Nucleus accumbens (tissue), 56 donors: ENCODE data around the gene SLC30A7.
"Not testable (repeated sequence)": the region's sequence is repeated elsewhere in the genome, so short reads cannot be mapped to it uniquely, and the experiment has no call there.

Source experiments
- DNase-seq, 56 donors: peaks; one replicate each; lab custom pipeline; 2025; lab: John Stamatoyannopoulos, UW

The SLC30A7 gene

DNA sequence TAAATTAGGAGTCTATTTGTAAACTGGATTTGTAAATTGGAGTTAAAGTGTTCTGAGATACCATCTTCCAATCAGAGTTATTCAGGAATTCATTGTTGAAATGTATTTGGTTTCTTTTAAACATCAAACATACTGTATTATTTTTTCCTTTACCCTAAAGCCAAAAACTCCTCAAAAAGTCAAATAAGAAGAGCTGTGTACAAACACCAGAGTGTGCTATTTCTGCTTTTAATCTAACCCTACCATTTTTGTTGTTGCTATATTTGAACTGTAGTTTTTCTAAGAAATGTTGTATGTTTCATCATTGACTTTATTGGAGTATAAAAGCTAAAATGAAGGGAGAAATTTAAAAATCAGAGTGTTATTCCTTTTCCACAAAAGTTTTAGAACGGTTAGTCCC, 35.8 kb downstream of the SLC30A7 start:
- DNase-seq = no peak

DNA sequence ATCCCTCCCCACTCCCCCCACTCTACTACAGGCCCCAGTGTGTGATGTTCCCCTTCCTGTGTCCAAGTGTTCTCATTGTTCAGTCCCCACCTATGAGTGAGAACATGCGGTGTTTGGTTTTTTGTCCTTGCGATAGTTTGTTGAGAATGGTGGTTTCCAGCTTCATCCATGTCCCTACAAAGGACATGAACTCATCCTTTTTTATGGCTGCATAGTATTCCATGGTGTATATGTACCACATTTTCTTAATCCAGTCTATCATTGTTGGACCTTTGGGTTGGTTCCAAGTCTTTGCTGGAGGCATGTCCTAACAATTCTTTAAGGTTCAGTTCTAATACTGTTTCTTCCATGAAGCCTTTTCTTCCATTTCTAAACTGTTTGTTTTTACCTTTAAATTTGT, 37.7 kb downstream of the SLC30A7 start:
- DNase-seq = not testable (repeated sequence)

GRCh38 chr1:100936194-100936967, 40.5 kb downstream of the SLC30A7 start:
- no peak for DNase-seq

- no peak for DNase-seq
These were observed 45.2 kb downstream of the SLC30A7 start for GRCh38 chr1:100941098-100941527.

DNA sequence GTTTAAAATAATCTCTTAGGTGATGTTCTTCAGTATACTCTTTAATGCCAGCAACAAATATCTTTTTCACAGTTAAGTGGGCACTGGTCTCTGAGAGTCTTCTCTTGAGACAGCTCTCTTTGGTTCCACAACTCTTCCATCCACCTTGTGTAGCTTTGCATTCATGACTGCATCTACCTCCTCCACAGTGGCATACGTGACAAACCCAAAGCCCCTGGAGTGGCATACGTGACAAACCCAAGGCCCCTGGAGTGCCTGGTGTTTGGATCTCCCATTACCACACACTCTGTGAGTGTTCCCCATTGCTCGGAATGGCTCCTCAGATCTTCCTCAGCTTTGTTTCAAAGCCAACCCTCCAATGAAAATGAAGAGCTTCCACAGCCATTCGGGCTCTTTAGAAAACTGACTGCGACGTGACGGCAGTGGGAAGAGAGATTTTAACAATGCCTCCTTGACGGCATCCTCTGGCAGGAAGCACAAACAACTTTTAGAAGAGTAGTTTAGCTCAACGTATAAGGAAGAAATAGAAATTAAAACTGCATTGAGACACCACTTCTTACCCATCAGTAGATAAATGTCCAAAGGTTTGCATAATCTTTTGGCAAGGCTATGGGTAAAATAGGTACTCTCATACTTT, 45.8 kb downstream of the SLC30A7 start:
- no peak for DNase-seq

- no peak for DNase-seq
These were observed 46.6 kb downstream of the SLC30A7 start for GRCh38 chr1:100942304-100943046.

- no peak for DNase-seq
These were observed 47.6 kb downstream of the SLC30A7 start for GRCh38 chr1:100943533-100943932.

- DNase-seq = not testable (repeated sequence)
These were observed 50.2 kb downstream of the SLC30A7 start for GRCh38 chr1:100946064-100946463.

DNA sequence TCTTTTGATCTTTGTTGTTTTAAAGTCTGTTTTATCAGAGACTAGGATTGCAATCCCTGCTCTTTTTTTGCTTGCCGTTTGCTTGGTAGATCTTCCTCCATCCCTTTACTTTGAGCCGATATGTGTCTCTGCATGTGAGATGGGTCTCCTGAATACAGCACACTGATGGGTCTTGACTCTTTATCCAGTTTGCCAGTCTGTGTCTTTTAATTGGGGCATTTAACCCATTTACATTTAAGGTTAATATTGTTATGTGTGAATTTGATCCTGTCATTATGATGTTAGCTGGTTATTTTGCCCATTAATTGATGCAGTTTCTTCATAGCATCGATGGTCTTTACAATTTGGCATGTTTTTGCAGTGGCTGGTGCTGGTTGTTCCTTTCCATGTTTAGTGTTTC, 51.9 kb downstream of the SLC30A7 start:
- DNase-seq = not testable (repeated sequence)

DNA sequence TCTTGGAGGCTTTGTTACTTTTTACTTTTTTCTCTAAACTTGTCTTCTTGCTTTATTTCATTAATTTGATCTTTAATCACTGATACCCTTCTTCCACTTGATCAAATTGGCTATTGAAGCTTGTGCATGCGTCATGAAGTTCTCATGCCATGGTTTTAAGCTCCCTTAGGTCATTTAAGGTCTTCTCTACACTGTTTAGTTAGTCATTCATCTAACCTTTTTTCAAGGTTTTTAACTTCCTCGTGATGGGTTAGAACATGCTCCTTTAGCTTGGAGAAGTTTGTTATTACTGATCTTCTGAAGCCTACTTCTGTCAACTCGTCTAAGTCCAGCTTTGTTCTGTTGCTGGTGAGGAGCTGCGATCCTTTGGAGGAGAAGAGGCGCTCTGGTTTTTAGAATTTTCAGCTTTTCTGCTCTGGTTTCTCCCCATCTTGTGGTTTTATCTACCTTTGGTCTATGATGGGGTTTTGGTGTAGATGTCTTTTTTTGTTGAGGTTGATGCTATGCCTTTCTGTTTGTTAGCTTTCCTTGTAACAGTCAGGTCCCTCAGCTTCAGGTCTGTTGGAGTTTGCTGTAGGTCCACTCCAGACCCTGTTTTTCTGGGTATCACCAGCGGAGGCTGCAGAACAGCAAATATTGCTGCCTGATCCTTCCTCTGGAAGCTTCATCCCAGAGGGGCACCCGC, 53.0 kb downstream of the SLC30A7 start:
- not testable (repeated sequence) for DNase-seq

DNA sequence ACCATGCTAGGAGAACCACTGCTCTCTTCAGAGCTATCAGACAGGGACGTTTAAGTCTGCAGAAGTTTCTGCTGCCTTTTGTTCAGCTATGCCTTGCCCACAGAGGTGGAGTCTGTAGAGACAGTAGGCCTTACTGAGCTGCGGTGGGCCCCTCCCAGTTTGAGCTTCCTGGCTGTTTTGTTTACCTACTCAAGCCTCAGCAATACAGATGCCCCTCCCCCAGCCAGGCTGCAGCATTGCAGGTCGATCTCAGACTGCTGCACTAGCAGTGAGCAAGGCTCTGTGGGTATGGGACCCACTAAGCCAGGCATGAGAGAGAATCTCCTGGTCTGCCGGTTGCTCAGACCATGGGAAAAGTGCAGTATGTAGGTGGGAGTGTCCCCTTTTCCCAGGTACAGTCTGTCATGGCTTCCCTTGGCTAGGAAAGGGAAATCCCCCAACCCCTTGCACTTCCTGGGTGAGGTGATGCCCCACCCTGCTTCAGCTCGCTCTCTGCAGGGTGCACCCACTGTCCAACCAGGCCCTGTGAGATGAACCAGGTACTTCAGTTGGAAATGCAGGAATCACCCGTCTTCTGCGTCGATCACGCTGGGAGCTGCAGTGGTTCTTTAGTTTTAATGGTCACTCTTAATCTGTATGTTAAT, 53.7 kb downstream of the SLC30A7 start:
- DNase-seq = not testable (repeated sequence)

DNA sequence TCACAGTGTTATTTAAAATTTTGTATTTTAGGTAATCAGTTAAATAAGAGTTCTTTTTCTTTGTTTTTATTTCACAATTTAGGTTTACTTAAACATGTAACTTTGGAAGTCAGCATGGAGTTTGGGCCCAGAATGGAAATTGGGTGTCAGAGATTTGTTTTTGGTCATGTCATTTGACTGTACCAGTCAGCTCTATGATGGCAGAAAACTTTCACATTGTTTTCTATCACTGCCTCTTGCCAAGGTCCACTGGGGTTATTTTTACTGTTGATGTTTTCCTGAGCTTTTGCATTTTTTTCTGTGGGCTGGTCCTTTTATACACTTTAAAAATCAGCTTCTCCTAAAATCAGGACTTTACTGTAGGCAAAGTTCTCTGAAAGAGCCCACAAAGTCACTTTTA, 54.4 kb downstream of the SLC30A7 start:
- DNase-seq = no peak

DNA sequence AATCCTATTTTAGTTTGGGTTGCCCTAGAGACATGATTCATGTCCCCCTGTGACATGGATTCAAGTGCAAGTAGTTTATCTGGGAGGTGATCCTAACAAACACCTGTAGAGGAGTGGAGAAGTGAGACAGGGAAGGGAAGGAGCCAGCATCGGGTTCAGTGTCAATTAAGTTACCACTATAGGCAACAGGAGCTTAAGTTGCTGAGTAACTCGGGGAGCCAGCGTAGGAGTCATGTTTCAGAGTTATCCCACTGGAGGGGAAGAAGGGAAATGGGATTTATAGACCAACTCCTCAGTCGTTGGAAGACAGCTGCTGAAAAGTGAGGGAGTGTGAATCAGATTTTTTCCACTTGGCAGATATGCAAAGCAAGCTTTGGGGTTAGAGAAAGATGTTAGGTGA, 54.9 kb downstream of the SLC30A7 start:
- no peak for DNase-seq

DNA sequence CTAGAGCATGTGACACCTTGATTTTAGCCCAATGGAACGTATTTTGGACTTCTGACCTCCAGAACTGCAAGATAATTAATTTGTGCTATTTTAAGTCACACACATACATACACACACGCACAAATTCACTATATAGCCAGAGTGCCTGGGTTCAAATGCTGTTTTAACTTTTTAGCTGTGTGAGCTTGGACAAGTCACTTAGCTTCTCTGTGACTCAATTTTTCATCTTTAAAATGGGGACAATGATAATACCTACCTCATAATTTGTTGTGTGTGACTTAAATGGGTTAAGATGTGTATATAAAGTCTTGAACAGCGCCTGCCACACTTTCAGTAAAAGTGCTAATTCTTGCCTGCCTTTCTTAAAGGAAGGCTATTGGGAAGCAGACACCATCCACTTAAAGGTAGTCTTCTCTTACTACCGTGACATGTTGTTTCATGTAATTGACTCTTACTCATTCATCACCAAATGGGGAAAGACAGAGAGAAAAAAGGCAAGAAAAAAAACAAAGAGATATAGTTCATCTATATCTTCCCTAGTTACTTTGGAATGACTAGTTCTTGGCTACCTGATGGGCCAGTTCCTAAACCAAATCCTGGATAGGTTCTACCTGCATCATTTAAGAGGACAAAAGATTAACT, 56.3 kb downstream of the SLC30A7 start:
- DNase-seq = no peak

- not testable (repeated sequence) for DNase-seq
These were observed 57.1 kb downstream of the SLC30A7 start for GRCh38 chr1:100952970-100953369.

DNA sequence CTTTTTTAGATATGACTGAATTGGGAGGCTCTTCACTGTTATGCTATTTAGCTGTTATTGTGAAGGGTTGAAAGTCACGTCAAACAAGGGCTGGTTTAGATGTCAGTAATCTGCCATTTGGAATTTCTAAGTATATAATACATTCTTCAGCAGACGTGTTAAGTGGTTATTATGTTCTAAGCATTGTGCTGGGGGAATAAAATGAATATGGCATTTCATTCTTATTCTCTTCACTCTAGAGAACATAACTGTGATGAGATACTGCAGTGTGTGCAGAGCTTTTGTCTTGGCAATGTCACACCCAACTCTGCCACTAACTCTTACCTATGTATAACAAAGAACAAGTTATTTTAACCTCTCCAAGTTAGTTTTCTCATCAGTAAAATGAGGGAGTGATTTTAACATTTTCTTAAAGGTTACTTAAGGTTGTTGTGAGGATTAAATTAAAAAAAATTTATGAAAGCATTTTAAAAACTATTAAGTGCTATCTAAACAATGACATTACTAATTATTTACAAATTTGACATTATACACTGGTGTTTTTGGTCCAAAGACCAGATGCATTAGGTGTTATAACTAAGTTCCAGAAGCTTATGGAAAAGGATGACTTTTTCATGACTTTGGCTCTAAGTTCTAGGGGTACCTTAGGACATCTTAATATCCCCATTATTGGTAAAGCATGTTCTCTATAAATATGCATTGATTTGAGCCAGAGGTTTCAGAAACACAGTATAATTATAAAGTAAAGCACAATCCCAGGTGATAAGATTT, 58.3 kb downstream of the SLC30A7 start:
- DNase-seq = no peak

GRCh38 chr1:100955322-100955721, 59.4 kb downstream of the SLC30A7 start:
- no peak for DNase-seq

DNA sequence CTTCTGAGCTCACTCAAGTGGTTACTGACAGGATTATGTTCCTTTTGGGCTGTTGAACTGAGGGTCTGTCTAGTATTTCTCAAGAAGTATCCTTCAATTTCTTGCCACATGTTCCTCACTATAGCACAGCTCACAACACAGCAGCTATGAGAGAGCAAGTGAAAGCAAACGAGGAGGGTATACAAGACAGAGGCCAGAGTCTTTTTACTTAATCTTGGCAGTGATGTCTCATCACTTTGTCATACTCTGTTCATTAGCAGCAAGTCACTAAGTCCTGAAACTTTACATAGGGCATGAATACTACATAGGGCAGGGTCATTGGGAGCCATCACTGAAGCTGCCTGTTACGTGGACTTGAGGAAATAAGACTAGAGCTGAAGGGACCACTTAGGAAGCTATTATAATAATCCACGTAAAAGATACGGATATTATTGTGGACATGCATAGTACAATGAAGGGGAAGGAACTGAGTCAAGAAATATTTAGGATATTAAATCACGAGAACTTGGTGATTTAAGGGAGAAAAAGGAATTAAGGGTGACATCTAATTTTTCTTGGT, 63.7 kb downstream of the SLC30A7 start:
- DNase-seq = no peak

DNA sequence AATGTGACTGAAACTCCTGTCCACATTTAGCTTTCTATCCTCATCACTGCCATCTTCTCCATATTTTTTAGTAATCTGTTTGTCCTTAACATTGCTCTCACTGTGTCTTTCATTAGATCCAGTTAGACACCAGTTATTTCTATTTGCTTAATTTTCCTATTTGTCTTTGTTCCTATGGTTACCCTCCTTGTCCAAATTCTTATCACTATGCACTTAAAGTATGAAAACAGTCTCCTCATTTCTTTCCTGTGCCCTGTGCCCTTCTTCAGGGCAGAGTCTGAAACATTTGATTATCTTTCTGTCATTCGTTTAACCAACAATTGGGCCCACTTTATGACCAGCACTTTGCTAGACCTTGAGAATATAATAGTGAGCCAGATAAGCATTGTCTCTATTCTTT, 64.2 kb downstream of the SLC30A7 start:
- DNase-seq = no peak
